Activated CD8-positive, alpha-beta T cell treated with anti-CD3 and anti-CD28 coated beads, Interleukin-2, amount 10 ng/mL, durations not matched to agents 7 days and 5 days (primary cell): ENCODE measurements around the gene WSCD2. TPM values are rescaled to one million over a fixed set of nuclear protein-coding genes. Genes with fewer than 3 reads are reported as not detected.

Experiments
- ATAC-seq: fragments of 150-1000 bp; cut with Tn5 transposase; one replicate; pipeline ENCODE4 v1.10.0; 2021; ENCODE audit warnings: moderate library complexity
- CTCF ChIA-PET: fragments of 350-600 bp; sonication (Branson Sonifier 250); formaldehyde crosslinking; loops from one replicate; lab custom pipeline; 2021; ENCODE audit warnings: antibody characterized with exemption; lab: Charles Lee
- POLR2A ChIA-PET: fragments of 350-600 bp; sonication (Branson Sonifier 250); formaldehyde crosslinking; loops from one replicate; lab custom pipeline; 2021; ENCODE audit warnings: antibody characterized with exemption; lab: Charles Lee
- DNase-seq: peaks from one replicate; pipeline ENCODE4 v3.0.0-alpha.2; 2020
- H3K27ac Mint-ChIP-seq: one replicate; pipeline ENCODE4 v1.8.0; 2021; ENCODE audit warnings: mild to moderate bottlenecking, mixed read lengths
- H3K27me3 Mint-ChIP-seq: one replicate; pipeline ENCODE4 v1.8.0; 2021; ENCODE audit warnings: low read depth, mixed read lengths
- H3K36me3 Mint-ChIP-seq: one replicate; pipeline ENCODE4 v1.8.0; 2021; ENCODE audit warnings: low read depth, mixed read lengths
- H3K4me1 Mint-ChIP-seq: one replicate; pipeline ENCODE4 v1.8.0; 2021; ENCODE audit warnings: low read depth, mixed read lengths
- H3K4me3 Mint-ChIP-seq: one replicate; pipeline ENCODE4 v1.8.0; 2021; ENCODE audit warnings: mild to moderate bottlenecking, mixed read lengths
- H3K9me3 Mint-ChIP-seq: one replicate; pipeline ENCODE4 v1.8.0; 2022; ENCODE audit warnings: mixed read lengths; ENCODE audit not compliant: insufficient read depth
- total RNA-seq, 2 experiments: library from RNA; stranded (reverse); gene quantifications; one replicate each; pipeline ENCODE4 v1.2.3, GENCODE V29; 2021

Gene WSCD2
- total RNA-seq, 2 experiments from 2014 or later = not detected

- ChIA-PET CTCF (interaction anchor here (1.4 kb wide), 1 partner anchor 9 kb away, joined by 5 read pairs; no protein-coding TSS in a partner anchor), POLR2A (no interaction called here)
- DNase-seq (no peak), ATAC-seq (no peak)
- Mint-ChIP-seq H3K27ac (no peak overlapping the region), H3K4me1 (peaks cover 4% of the 10 kb centered on the region), H3K36me3 (peaks cover 1% of the 10 kb centered on the region), H3K4me3 (no peak overlapping the region), H3K9me3 (peaks cover 8% of the 10 kb centered on the region), H3K27me3 (peaks cover 20% of the 10 kb centered on the region)
Measured at GRCh38 chr12:108265505-108265904, 136.4 kb downstream of the WSCD2 start.

- Mint-ChIP-seq H3K4me1 (peaks cover 4% of the 10 kb centered on the region), H3K36me3 (no peaks in the 10 kb centered on the region), H3K9me3 (peaks cover 1% of the 10 kb centered on the region), H3K27ac (no peak overlapping the region), H3K4me3 (no peak overlapping the region), H3K27me3 (peaks cover 20% of the 10 kb centered on the region)
- ATAC-seq (no peak), DNase-seq (no peak)
- POLR2A ChIA-PET = no interaction called here
- CTCF ChIA-PET = interaction anchor here (1.4 kb wide), 1 partner anchor 10 kb away, joined by 5 read pairs; no protein-coding TSS in a partner anchor
Measured at GRCh38 chr12:108266131-108266530, 137.0 kb downstream of the WSCD2 start.

GRCh38 chr12:108267450-108267849 lies 138.4 kb downstream of the WSCD2 start:
- H3K27me3 Mint-ChIP-seq = peaks cover 16% of the 10 kb centered on the region
- no peak overlapping the region for H3K27ac Mint-ChIP-seq
- CTCF ChIA-PET = no interaction called here
- ATAC-seq = no peak
- no peaks in the 10 kb centered on the region for H3K9me3 Mint-ChIP-seq
- H3K4me1 Mint-ChIP-seq = peaks cover 4% of the 10 kb centered on the region
- POLR2A ChIA-PET = no interaction called here
- H3K36me3 Mint-ChIP-seq = no peaks in the 10 kb centered on the region
- H3K4me3 Mint-ChIP-seq = no peak overlapping the region
- DNase-seq = no peak

- H3K27ac Mint-ChIP-seq = no peak overlapping the region
- no peaks in the 10 kb centered on the region for H3K9me3 Mint-ChIP-seq
Measured at GRCh38 chr12:108268397-108268796, 139.3 kb downstream of the WSCD2 start.

GRCh38 chr12:108269224-108269623 lies 140.1 kb downstream of the WSCD2 start:
- DNase-seq (no peak), ATAC-seq (no peak)
- H3K27me3 Mint-ChIP-seq = peaks cover 16% of the 10 kb centered on the region
- H3K4me1 Mint-ChIP-seq = peaks cover 4% of the 10 kb centered on the region
- H3K36me3 Mint-ChIP-seq = no peaks in the 10 kb centered on the region
- no peaks in the 10 kb centered on the region for H3K9me3 Mint-ChIP-seq
- ChIA-PET POLR2A (no interaction called here), CTCF (no interaction called here)
- no peak overlapping the region for H3K4me3 Mint-ChIP-seq
- no peak overlapping the region for H3K27ac Mint-ChIP-seq

More at GRCh38 chr12:108268397-108268796, 139.3 kb downstream of the WSCD2 start:
- H3K4me3 Mint-ChIP-seq = no peak overlapping the region
- H3K36me3 Mint-ChIP-seq = no peaks in the 10 kb centered on the region
- peaks cover 13% of the 10 kb centered on the region for H3K27me3 Mint-ChIP-seq
- POLR2A ChIA-PET = no interaction called here
- peaks cover 4% of the 10 kb centered on the region for H3K4me1 Mint-ChIP-seq
- CTCF ChIA-PET = no interaction called here
- DNase-seq (no peak), ATAC-seq (no peak)

GRCh38 chr12:108270035-108270848 lies 141.2 kb downstream of the WSCD2 start:
- ATAC-seq (no peak), DNase-seq (no peak)
- ChIA-PET POLR2A (no interaction called here), CTCF (interaction anchor here (0.6 kb wide), 1 partner anchor 72 kb away, joined by 3 read pairs; no protein-coding TSS in a partner anchor)
- Mint-ChIP-seq H3K27ac (no peak overlapping the region), H3K36me3 (no peaks in the 10 kb centered on the region), H3K4me1 (peaks cover 4% of the 10 kb centered on the region), H3K9me3 (no peaks in the 10 kb centered on the region), H3K4me3 (no peak overlapping the region), H3K27me3 (peaks cover 13% of the 10 kb centered on the region)

- peaks cover 4% of the 10 kb centered on the region for H3K4me1 Mint-ChIP-seq
- POLR2A ChIA-PET = no interaction called here
Measured at GRCh38 chr12:108270849-108271143, 141.7 kb downstream of the WSCD2 start.

GRCh38 chr12:108271951-108272872 lies 143.1 kb downstream of the WSCD2 start:
- Mint-ChIP-seq H3K27me3 (peaks cover 10% of the 10 kb centered on the region), H3K9me3 (no peaks in the 10 kb centered on the region), H3K4me3 (no peak overlapping the region), H3K27ac (no peak overlapping the region), H3K36me3 (no peaks in the 10 kb centered on the region), H3K4me1 (peaks cover 6% of the 10 kb centered on the region)
- POLR2A ChIA-PET = no interaction called here
- DNase-seq (no peak), ATAC-seq (no peak)
- CTCF ChIA-PET = interaction anchor here (0.8 kb wide), 1 partner anchor 42 kb away, joined by 3 read pairs; no protein-coding TSS in a partner anchor

More at GRCh38 chr12:108270849-108271143, 141.7 kb downstream of the WSCD2 start:
- CTCF ChIA-PET = no interaction called here
- DNase-seq (no peak), ATAC-seq (no peak)
- Mint-ChIP-seq H3K36me3 (no peaks in the 10 kb centered on the region), H3K4me3 (no peak overlapping the region), H3K27ac (no peak overlapping the region), H3K27me3 (peaks cover 13% of the 10 kb centered on the region), H3K9me3 (no peaks in the 10 kb centered on the region)

- H3K27me3 Mint-ChIP-seq = peaks cover 13% of the 10 kb centered on the region
- peaks cover 10% of the 10 kb centered on the region for H3K4me1 Mint-ChIP-seq
- no peaks in the 10 kb centered on the region for H3K9me3 Mint-ChIP-seq
- no peak for ATAC-seq
- H3K4me3 Mint-ChIP-seq = no peak overlapping the region
- no peaks in the 10 kb centered on the region for H3K36me3 Mint-ChIP-seq
- CTCF ChIA-PET = interaction anchor here (0.8 kb wide), 1 partner anchor 41 kb away, joined by 3 read pairs; no protein-coding TSS in a partner anchor
- H3K27ac Mint-ChIP-seq = no peak overlapping the region
- DNase-seq = no peak
- POLR2A ChIA-PET = no interaction called here
Measured at GRCh38 chr12:108273217-108273616, 144.1 kb downstream of the WSCD2 start.

GRCh38 chr12:108277613-108278012 lies 148.5 kb downstream of the WSCD2 start:
- ChIA-PET CTCF (interaction anchor here (0.7 kb wide), 1 partner anchor 683 kb away, joined by 4 read pairs; no protein-coding TSS in a partner anchor), POLR2A (no interaction called here)
- Mint-ChIP-seq H3K4me3 (no peak overlapping the region), H3K27ac (no peak overlapping the region), H3K9me3 (no peaks in the 10 kb centered on the region), H3K4me1 (peaks cover 14% of the 10 kb centered on the region), H3K36me3 (no peaks in the 10 kb centered on the region), H3K27me3 (peaks cover 16% of the 10 kb centered on the region)
- DNase-seq = no peak
- no peak for ATAC-seq

GRCh38 chr12:108282160-108282559 lies 153.1 kb downstream of the WSCD2 start:
- CTCF ChIA-PET = no interaction called here
- ATAC-seq (no peak), DNase-seq (no peak)
- H3K4me3 Mint-ChIP-seq = no peak overlapping the region
- POLR2A ChIA-PET = no interaction called here
- no peaks in the 10 kb centered on the region for H3K36me3 Mint-ChIP-seq
- no peaks in the 10 kb centered on the region for H3K9me3 Mint-ChIP-seq
- peaks cover 28% of the 10 kb centered on the region for H3K4me1 Mint-ChIP-seq
- peaks cover 27% of the 10 kb centered on the region for H3K27me3 Mint-ChIP-seq
- no peak overlapping the region for H3K27ac Mint-ChIP-seq
